COR-L47 (cell line): Measurements from ENCODE around the gene HOXA2.

ENCODE experiments used
- DNase-seq: peaks from one replicate; lab custom pipeline; 2025; lab: John Stamatoyannopoulos, UW

HOXA2 gene

GRCh38 chr7:27111751-27112277, 9.3 kb upstream of the HOXA2 start:
- no peak for DNase-seq

- DNase-seq = no peak
Observed at GRCh38 chr7:27111042-27111750, 8.7 kb upstream of the HOXA2 start.

GRCh38 chr7:27110186-27111031, 7.9 kb upstream of the HOXA2 start:
- DNase-seq = no peak

- no peak for DNase-seq
Observed at GRCh38 chr7:27109466-27110185, 7.1 kb upstream of the HOXA2 start.

- DNase-seq = no peak
Observed at GRCh38 chr7:27108390-27109127, 6.1 kb upstream of the HOXA2 start.

- DNase-seq = no peak
Observed at GRCh38 chr7:27107391-27108381, 5.2 kb upstream of the HOXA2 start.

- no peak for DNase-seq
Observed at GRCh38 chr7:27106901-27107240, 4.4 kb upstream of the HOXA2 start.

- no peak for DNase-seq
Observed at GRCh38 chr7:27106181-27106900, 3.9 kb upstream of the HOXA2 start.

- DNase-seq = no peak
Observed at GRCh38 chr7:27105301-27106031, 3.0 kb upstream of the HOXA2 start.

GRCh38 chr7:27104341-27105058, 2.0 kb upstream of the HOXA2 start:
- no peak for DNase-seq

- no peak for DNase-seq
Observed at GRCh38 chr7:27103489-27104226, 1.2 kb upstream of the HOXA2 start.

- no peak for DNase-seq
Observed at GRCh38 chr7:27101957-27102580, 414 bp downstream of the HOXA2 start.

GRCh38 chr7:27101171-27101956, 1.1 kb downstream of the HOXA2 start:
- DNase-seq = no peak

- no peak for DNase-seq
Observed at GRCh38 chr7:27100694-27101170, 1.8 kb downstream of the HOXA2 start.

- DNase-seq = no peak
Observed at GRCh38 chr7:27099453-27100370, 2.8 kb downstream of the HOXA2 start.
